SHP77 (cell line): ENCODE results near the gene TRMT6.

Experiments used
- DNase-seq, 2 experiments: peaks; one replicate each; lab custom pipeline; 2025; lab: John Stamatoyannopoulos, UW

The TRMT6 gene

DNA sequence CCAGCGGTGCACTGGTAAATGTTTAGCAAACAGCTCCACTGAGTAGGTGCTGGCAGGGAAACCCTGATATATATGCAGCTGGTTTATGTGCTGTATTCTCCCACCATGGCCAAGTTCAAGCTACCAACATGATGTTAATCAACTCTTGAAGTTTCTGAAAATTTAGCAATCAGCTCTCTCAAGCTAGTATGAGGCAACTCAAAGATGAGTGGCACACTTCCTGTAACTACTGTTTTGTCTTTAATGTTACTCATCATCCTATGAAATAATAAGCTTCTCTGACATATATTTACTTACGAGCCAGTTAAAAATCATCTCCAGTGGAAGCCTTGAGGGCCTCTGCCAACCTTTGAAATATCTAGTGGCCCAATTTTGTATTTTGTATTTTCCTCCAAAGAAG, 54.7 kb downstream of the TRMT6 start:
- no peak for DNase-seq

- no peak for DNase-seq
Observed at GRCh38 chr20:5893621-5894020, 56.7 kb downstream of the TRMT6 start.

DNA sequence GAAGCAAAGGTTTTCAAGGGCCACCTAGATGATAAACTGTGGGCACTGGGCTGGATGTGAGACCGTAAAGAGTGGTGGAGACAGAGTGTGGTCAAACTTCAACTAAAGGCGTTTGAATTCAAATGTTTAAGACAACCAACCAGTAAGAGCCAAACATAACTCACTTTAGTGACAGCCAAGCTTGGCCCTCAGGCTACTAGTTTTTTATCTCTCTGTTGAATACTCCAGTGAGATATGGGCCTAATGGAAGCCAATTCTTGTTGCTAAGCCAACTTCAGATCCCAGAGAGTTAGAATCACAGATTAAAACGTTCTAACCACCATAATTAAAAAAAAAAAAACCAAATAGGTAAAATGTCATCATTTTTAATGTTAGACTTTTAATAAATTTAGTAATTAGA, 57.3 kb downstream of the TRMT6 start:
- DNase-seq, result no peak

DNA sequence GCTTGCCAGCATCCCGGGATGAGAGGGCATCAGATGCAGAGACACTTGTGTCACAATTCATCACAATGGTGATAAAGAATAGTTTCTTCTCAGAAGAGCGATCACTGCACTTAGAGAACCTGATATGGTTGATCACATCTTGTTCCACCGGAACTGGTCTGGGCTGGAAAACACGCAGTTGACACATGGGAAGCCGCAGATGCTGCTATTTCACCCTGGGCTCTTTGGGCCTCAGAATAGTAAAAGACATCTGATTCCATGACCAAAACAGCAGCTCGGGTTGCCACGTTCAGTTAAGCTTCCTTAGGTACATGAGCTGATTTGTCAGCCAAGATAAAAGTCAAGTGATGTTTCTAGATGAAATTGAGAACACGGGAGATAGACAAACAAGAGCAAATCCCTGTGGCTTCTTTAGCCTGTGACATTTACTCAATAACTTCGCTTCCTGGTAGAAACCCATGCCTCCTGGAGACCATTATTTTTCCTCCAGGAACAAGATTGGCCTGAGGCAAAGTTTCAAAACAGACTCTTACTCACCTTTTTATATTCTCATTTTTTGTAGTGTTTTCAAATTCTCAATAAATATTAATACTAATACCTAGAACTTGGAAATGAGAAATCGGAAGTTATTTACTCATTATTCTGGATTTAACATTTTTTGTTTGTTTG, 59.4 kb downstream of the TRMT6 start:
- no peak for DNase-seq

DNA sequence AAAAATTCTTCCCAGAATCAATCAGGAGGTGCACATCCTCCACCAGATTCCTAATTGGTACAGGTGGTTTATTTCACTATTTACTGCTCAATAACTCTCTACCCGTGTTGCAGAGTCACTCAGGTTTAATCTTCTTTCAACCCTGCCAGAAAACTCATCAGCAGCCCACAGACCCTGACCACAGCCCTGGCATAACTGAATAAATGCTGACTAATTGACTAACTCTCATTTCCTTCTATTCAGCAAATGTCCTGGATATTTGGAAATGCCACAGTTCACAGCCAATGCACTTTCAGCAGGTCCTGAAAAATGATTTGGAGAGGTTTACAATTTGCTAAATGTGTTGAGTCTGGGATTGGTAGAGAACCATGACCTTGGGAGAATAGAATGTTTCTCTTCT, 62.3 kb downstream of the TRMT6 start:
- no peak for DNase-seq

DNA sequence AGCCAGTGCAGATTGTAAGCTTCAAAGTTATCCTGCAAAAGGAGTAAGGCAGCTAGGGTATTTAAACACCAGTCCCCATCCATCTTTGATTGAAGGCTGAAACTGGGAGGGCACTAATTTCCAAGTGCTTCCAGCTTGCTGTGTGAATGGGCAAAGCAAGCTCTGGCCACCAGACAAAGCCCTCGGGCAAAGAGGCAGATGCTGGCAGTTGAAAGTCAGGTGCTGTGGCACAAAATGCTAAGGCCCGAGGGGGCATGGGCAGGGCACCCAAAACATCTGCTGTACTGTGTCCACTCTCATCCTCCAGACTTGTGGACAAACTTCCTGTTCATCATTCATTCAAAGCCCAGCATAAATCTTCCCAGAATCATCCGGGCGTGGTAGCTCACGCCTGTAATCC, 62.9 kb downstream of the TRMT6 start:
- DNase-seq, result peak; percentile 13 to 47
